Measurements from ENCODE around the gene THAP12. TPM values are rescaled to one million over a fixed set of nuclear protein-coding genes. Genes with fewer than 3 reads are reported as not detected.
A peak's percentile ranks its signal among the peaks of the same experiment; 100 is the strongest.

The THAP12 gene
- total RNA-seq, 3 donors from 2014 or later = 33.5 to 48.1 (median 35.2) TPM

DNA sequence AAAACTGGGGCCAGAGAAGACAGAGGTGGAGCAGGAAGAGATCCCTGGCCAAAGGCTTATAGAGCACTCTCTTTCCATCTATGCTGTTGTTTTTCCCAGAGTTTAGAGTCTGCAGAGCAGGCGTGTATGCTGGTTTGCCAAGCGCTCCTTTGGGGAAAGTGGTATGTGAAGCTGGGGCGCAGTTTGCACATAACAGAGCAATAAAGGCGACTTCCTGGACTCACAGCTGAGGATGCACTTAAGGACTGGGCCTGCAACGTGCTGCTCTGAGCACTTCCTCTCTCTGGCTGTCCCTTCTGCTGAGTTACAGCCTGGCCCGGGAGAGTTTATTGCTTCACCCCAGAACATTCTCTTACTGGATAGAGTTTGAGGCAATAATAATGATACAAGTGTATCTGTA lies 41.7 kb downstream of the THAP12 start:
- Histone ChIP-seq H3K36me3 (ENCODE audit: low read depth) (no peaks in the 10 kb centered on the region), H3K4me1 (ENCODE audit: low read depth) (no peaks in the 10 kb centered on the region), H3K4me3 (no peak overlapping the region), H3K9me3 (peaks cover 9% of the 10 kb centered on the region)
- ATAC-seq = peak; percentile 92
- intact Hi-C loops (cut with DNase I, micrococcal nuclease) = no loop called here
- TF ChIP-seq, protein P1, sequence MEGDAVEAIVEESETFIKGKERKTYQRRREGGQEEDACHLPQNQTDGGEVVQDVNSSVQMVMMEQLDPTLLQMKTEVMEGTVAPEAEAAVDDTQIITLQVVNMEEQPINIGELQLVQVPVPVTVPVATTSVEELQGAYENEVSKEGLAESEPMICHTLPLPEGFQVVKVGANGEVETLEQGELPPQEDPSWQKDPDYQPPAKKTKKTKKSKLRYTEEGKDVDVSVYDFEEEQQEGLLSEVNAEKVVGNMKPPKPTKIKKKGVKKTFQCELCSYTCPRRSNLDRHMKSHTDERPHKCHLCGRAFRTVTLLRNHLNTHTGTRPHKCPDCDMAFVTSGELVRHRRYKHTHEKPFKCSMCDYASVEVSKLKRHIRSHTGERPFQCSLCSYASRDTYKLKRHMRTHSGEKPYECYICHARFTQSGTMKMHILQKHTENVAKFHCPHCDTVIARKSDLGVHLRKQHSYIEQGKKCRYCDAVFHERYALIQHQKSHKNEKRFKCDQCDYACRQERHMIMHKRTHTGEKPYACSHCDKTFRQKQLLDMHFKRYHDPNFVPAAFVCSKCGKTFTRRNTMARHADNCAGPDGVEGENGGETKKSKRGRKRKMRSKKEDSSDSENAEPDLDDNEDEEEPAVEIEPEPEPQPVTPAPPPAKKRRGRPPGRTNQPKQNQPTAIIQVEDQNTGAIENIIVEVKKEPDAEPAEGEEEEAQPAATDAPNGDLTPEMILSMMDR (IDR thresholded peaks at IDR 0.05) = no peak
- peak in 2 of 3 donors; percentile 41 to 62 for DNase-seq

DNA sequence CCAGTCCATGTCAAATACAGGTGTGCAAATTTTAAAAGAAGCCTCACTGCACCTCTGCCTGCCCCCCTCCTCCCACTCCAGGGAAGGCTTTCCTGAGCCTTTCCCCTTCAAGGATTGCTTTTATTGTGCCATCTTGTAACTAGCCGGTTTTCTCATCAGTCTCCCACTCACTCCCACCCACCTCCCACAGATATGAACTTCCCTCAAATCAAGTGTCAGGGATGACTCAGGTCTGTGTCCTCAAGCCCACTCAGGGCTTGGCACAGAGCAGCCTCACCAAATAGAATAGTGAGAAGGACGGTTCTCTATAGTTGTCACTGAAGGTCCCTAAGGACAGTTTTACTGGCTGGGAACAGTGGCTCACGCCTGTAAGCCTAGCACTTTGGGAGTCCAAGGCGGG lies 43.0 kb downstream of the THAP12 start:
- H3K4me1 ChIP-seq (ENCODE audit: low read depth) = no peaks in the 10 kb centered on the region
- DNase-seq (no peak), ATAC-seq (no peak)
- intact Hi-C loops (cut with DNase I, micrococcal nuclease) = no loop called here
- H3K9me3 ChIP-seq = peaks cover 9% of the 10 kb centered on the region
- TF ChIP-seq, protein P1 (IDR thresholded peaks at IDR 0.05) = no peak
- no peaks in the 10 kb centered on the region for H3K36me3 ChIP-seq (ENCODE audit: low read depth)
- H3K4me3 ChIP-seq = no peak overlapping the region

- ATAC-seq = no peak
- Histone ChIP-seq H3K4me3 (no peak overlapping the region), H3K36me3 (ENCODE audit: low read depth) (no peaks in the 10 kb centered on the region), H3K4me1 (ENCODE audit: low read depth) (no peaks in the 10 kb centered on the region), H3K9me3 (peaks cover 9% of the 10 kb centered on the region)
- TF ChIP-seq, protein P1 (IDR thresholded peaks at IDR 0.05) = no peak
- intact Hi-C loops (cut with DNase I, micrococcal nuclease) = no loop called here
- DNase-seq = no peak
Measured at GRCh38 chr11:76337469-76337868, 43.5 kb downstream of the THAP12 start.

DNA sequence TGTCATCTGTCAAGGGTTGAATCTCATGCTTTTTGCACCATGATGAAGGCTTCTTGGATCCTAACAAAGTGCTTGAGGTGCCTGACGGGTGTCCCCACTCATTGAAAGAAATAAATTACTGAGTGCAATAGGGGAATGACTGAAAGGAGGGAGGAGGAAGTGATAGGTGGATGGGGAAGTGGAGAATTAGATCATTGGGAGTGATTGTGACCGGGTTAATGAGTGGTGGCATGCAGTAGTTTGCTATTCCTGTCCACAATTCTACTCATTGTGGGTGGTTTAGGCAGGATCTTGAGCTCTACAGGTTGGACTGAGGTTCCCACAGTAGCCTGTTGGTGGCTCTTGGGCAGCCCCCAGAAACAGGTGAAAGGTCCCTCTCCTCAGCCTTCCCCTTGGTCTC lies 44.3 kb downstream of the THAP12 start:
- DNase-seq (no peak), ATAC-seq (no peak)
- Histone ChIP-seq H3K4me1 (ENCODE audit: low read depth) (no peaks in the 10 kb centered on the region), H3K36me3 (ENCODE audit: low read depth) (no peaks in the 10 kb centered on the region), H3K9me3 (peaks cover 9% of the 10 kb centered on the region), H3K4me3 (no peak overlapping the region)
- intact Hi-C loops (cut with DNase I, micrococcal nuclease) = no loop called here
- TF ChIP-seq, protein P1 (IDR thresholded peaks at IDR 0.05) = no peak

- peak; percentile 28 for ATAC-seq
- no peaks in the 10 kb centered on the region for H3K36me3 ChIP-seq (ENCODE audit: low read depth)
- TF ChIP-seq, protein P1 (IDR thresholded peaks at IDR 0.05) = no peak
- intact Hi-C loops (cut with DNase I, micrococcal nuclease) = no loop called here
- DNase-seq = no peak
- H3K4me3 ChIP-seq = no peak overlapping the region
- H3K4me1 ChIP-seq (ENCODE audit: low read depth) = no peaks in the 10 kb centered on the region
- peaks cover 9% of the 10 kb centered on the region for H3K9me3 ChIP-seq
Measured at GRCh38 chr11:76335842-76336241, 45.1 kb downstream of the THAP12 start.

GRCh38 chr11:76334826-76335389 lies 46.0 kb downstream of the THAP12 start:
- H3K36me3 ChIP-seq (ENCODE audit: low read depth) = no peaks in the 10 kb centered on the region
- intact Hi-C loops (cut with DNase I, micrococcal nuclease) = no loop called here
- TF ChIP-seq, protein P1 (IDR thresholded peaks at IDR 0.05) = no peak
- no peaks in the 10 kb centered on the region for H3K4me1 ChIP-seq (ENCODE audit: low read depth)
- no peak for DNase-seq
- H3K4me3 ChIP-seq = no peak overlapping the region
- H3K9me3 ChIP-seq = peaks cover 9% of the 10 kb centered on the region
- no peak for ATAC-seq
